Measurements from ENCODE around the gene TRIM63. TPM values are rescaled to one million over a fixed set of nuclear protein-coding genes. Genes with fewer than 3 reads are reported as not detected.

Gene TRIM63
- polyA plus RNA-seq, 2 of the 4 experiments (the other 2 are of a cell fraction), result not detected

- H3K4me3 ChIP-seq, result no peak overlapping the region
- FAIRE-seq (no peak), DNase-seq (ENCODE audit: low read depth in 1 of 2, low spot score in 1 of 2) (no peak), ATAC-seq (no peak)
- ChIA-PET CTCF (interaction anchor here (0.7 kb wide), 1 partner anchor 63 kb away, joined by 4 read pairs; no protein-coding TSS in a partner anchor), POLR2A (no interaction called here)
- H3K4me2 ChIP-seq, result no peak overlapping the region
- H3K27ac ChIP-seq, result no peak overlapping the region
- no peaks in the 10 kb centered on the region for H3K9me3 ChIP-seq
- TF ChIP-seq CBX8 (IDR thresholded peaks at IDR 0.05) (no peak), MAFK (IDR thresholded peaks at IDR 0.05; ENCODE audit: partially characterized antibody) (no peak), HMGXB4 (CRISPR knock-in tag; IDR thresholded peaks at IDR 0.05; ENCODE audit: borderline replicate concordance) (no peak), USF2 (IDR thresholded peaks at IDR 0.05) (no peak), CHD2 (IDR thresholded peaks at IDR 0.05; ENCODE audit: low read length, partially characterized antibody) (no peak), HEYL (CRISPR knock-in tag; IDR thresholded peaks at IDR 0.05) (no peak), EHF (CRISPR knock-in tag; IDR thresholded peaks at IDR 0.05) (no peak), MYC (IDR thresholded peaks at IDR 0.05; ENCODE audit: borderline replicate concordance, low read length) (no peak), RNF2 (IDR thresholded peaks at IDR 0.05; ENCODE audit: borderline replicate concordance, low read depth) (no peak), JUN (IDR thresholded peaks at IDR 0.05) (no peak)
- H3K4me1 ChIP-seq, result no peaks in the 10 kb centered on the region
- 39% methylated on average over 6 of the region's 6 CpGs for WGBS (ENCODE audit: missing lambda C conversion rate)
Observed at GRCh38 chr1:26072305-26072704, 4.9 kb upstream of the TRIM63 start.

GRCh38 chr1:26070963-26071342, 3.5 kb upstream of the TRIM63 start:
- FAIRE-seq, result no peak
- no peak overlapping the region for H3K27ac ChIP-seq
- CTCF ChIA-PET, result interaction anchor here (1.3 to 1.4 kb wide), 2 partner anchors 12 to 15 kb away, joined by 3 read pairs; no protein-coding TSS in a partner anchor

GRCh38 chr1:26070296-26070962, 3.0 kb upstream of the TRIM63 start:
- CTCF ChIA-PET, result interaction anchor here (1.3 to 1.4 kb wide), 2 partner anchors 11 to 14 kb away, joined by 3 read pairs; no protein-coding TSS in a partner anchor
- no peak for ATAC-seq
- no peaks in the 10 kb centered on the region for H3K9me3 ChIP-seq
- POLR2A ChIA-PET, result no interaction called here
- no peaks in the 10 kb centered on the region for H3K4me1 ChIP-seq
- DNase-seq (ENCODE audit: low read depth in 1 of 2, low spot score in 1 of 2), result no peak
- H3K4me3 ChIP-seq, result no peak overlapping the region
- H3K27ac ChIP-seq, result no peak overlapping the region
- TF ChIP-seq MAX (IDR thresholded peaks at IDR 0.05) (no peak), JUN (IDR thresholded peaks at IDR 0.05) (no peak), NPAS2 (CRISPR knock-in tag; IDR thresholded peaks at IDR 0.05; ENCODE audit: borderline replicate concordance) (no peak), CHD2 (IDR thresholded peaks at IDR 0.05; ENCODE audit: low read length, partially characterized antibody) (no peak), HDAC2 (IDR thresholded peaks at IDR 0.05) (no peak), POLR2AphosphoS2 (conservative IDR thresholded peaks at IDR 0.05; ENCODE audit: low read length) (no peak)
- no peak overlapping the region for H3K4me2 ChIP-seq
- FAIRE-seq, result no peak
- 47% methylated on average over 4 of the region's 4 CpGs for WGBS (ENCODE audit: missing lambda C conversion rate)

More at GRCh38 chr1:26070963-26071342, 3.5 kb upstream of the TRIM63 start:
- WGBS (ENCODE audit: missing lambda C conversion rate), result 63% methylated on average over 6 of the region's 6 CpGs
- ATAC-seq (no peak), DNase-seq (ENCODE audit: low read depth in 1 of 2, low spot score in 1 of 2) (no peak)
- Histone ChIP-seq H3K9me3 (no peaks in the 10 kb centered on the region), H3K4me1 (no peaks in the 10 kb centered on the region), H3K4me2 (no peak overlapping the region), H3K4me3 (no peak overlapping the region)
- TF ChIP-seq FOSL2 (IDR thresholded peaks at IDR 0.05) (no peak), FOSL2 (CRISPR knock-in tag; IDR thresholded peaks at IDR 0.05) (no peak), HEYL (CRISPR knock-in tag; IDR thresholded peaks at IDR 0.05) (no peak), HOXB5 (CRISPR knock-in tag; IDR thresholded peaks at IDR 0.05) (no peak), NFE2L2 (conservative IDR thresholded peaks at IDR 0.05; ENCODE audit: low read length) (no peak), MAZ (IDR thresholded peaks at IDR 0.05; ENCODE audit: borderline replicate concordance, low read depth, low read length) (no peak), RNF2 (IDR thresholded peaks at IDR 0.05; ENCODE audit: borderline replicate concordance, low read depth) (no peak)
- POLR2A ChIA-PET, result no interaction called here
